ENCODE results near the gene PRDM4. TPM values are rescaled to one million over a fixed set of nuclear protein-coding genes. Genes with fewer than 3 reads are reported as not detected.

Gene PRDM4
- total RNA-seq, 1 donor, result 39.1 TPM

DNA sequence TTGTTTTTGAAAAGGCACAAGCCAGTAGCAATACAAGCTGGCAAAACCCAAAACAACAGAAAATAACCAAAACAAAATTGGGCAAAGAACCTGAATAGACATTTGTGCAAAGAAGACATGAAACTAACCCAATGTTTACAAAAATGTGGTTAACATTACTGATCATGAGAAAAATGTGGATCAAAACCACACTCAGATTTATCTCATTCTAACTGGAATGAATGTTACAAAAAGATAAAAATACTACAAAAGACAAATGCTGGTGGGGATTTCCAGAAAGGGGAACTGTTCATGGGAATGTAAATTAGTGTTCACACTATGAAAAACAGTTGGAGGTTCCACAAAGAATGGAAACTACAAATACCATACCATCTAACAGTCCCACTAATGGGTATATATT is 40.2 kb upstream of the PRDM4 start:
- Histone ChIP-seq H3K4me2 (ENCODE audit: insufficient read depth, low read length) (no peak overlapping the region), H2AFZ (ENCODE audit: low read length) (no peak overlapping the region), H3K9me3 (ENCODE audit: low read depth, low read length) (no peaks in the 10 kb centered on the region), H3K27me3 (ENCODE audit: insufficient read depth, low read length) (no peaks in the 10 kb centered on the region), H3K4me3 (ENCODE audit: insufficient read depth, low read length) (no peak overlapping the region), H3K4me1 (ENCODE audit: insufficient read depth, low read length) (no peaks in the 10 kb centered on the region), H3K79me2 (ENCODE audit: insufficient read depth, low read length) (no peaks in the 10 kb centered on the region), H4K20me1 (ENCODE audit: insufficient read depth, low read length) (no peaks in the 10 kb centered on the region), H3K36me3 (ENCODE audit: insufficient read depth, low read length) (no peaks in the 10 kb centered on the region), H3K27ac (ENCODE audit: low read depth, low read length) (no peak overlapping the region)
- no peak for DNase-seq (ENCODE audit: insufficient read length, low spot score, missing footprints)
- TF ChIP-seq, protein P1, sequence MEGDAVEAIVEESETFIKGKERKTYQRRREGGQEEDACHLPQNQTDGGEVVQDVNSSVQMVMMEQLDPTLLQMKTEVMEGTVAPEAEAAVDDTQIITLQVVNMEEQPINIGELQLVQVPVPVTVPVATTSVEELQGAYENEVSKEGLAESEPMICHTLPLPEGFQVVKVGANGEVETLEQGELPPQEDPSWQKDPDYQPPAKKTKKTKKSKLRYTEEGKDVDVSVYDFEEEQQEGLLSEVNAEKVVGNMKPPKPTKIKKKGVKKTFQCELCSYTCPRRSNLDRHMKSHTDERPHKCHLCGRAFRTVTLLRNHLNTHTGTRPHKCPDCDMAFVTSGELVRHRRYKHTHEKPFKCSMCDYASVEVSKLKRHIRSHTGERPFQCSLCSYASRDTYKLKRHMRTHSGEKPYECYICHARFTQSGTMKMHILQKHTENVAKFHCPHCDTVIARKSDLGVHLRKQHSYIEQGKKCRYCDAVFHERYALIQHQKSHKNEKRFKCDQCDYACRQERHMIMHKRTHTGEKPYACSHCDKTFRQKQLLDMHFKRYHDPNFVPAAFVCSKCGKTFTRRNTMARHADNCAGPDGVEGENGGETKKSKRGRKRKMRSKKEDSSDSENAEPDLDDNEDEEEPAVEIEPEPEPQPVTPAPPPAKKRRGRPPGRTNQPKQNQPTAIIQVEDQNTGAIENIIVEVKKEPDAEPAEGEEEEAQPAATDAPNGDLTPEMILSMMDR (IDR thresholded peaks at IDR 0.05; ENCODE audit: extremely low read depth, low read depth, low read length), result no peak

DNA sequence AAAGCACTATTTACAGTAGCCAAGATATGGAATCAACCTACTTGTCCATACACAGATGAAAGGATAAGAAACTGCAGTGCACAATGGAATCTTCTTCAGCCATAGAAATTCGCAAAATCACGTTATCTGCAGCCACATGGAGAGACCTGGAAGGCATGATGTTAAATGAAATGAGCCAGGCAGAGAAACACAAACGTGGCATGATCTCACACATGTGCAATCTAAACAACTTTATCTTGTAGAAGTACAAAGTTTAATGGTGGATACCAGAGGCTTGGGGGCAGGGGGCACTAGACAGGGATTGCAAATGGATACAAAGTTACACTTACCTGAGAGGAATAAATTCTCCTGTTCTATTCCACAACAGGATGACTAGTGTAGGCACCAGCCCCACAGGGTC is 37.6 kb upstream of the PRDM4 start:
- Histone ChIP-seq H3K79me2 (ENCODE audit: insufficient read depth, low read length) (no peaks in the 10 kb centered on the region), H3K9me3 (ENCODE audit: low read depth, low read length) (no peaks in the 10 kb centered on the region), H3K27me3 (ENCODE audit: insufficient read depth, low read length) (no peaks in the 10 kb centered on the region), H2AFZ (ENCODE audit: low read length) (no peak overlapping the region), H4K20me1 (ENCODE audit: insufficient read depth, low read length) (no peaks in the 10 kb centered on the region), H3K36me3 (ENCODE audit: insufficient read depth, low read length) (no peaks in the 10 kb centered on the region), H3K27ac (ENCODE audit: low read depth, low read length) (no peak overlapping the region), H3K4me1 (ENCODE audit: insufficient read depth, low read length) (no peaks in the 10 kb centered on the region), H3K4me2 (ENCODE audit: insufficient read depth, low read length) (no peak overlapping the region), H3K4me3 (ENCODE audit: insufficient read depth, low read length) (no peak overlapping the region)
- DNase-seq (ENCODE audit: insufficient read length, low spot score, missing footprints), result no peak
- TF ChIP-seq, protein P1 (IDR thresholded peaks at IDR 0.05; ENCODE audit: extremely low read depth, low read depth, low read length), result no peak

DNA sequence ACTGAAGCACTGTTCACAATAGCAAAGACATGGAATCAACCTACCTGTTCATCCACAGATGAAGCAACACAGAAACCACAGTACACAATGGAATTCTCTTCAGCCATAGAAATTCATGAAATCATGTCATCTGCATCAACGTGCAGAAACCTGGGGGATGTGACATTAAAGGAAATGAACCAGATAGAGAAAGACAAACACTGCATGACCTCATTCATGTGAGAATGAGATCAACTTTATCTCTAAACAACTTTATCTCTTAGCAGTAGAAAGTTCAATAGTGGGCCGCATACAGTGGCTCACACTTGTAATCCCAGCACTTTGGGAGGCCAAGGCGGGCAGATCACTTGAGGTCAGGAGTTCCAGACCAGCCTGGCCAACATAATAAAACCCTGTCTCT is 33.5 kb upstream of the PRDM4 start:
- no peaks in the 10 kb centered on the region for H3K36me3 ChIP-seq (ENCODE audit: insufficient read depth, low read length)
- TF ChIP-seq, protein P1 (IDR thresholded peaks at IDR 0.05; ENCODE audit: extremely low read depth, low read depth, low read length), result no peak
- no peak overlapping the region for H3K27ac ChIP-seq (ENCODE audit: low read depth, low read length)
- no peaks in the 10 kb centered on the region for H4K20me1 ChIP-seq (ENCODE audit: insufficient read depth, low read length)
- no peak overlapping the region for H3K4me3 ChIP-seq (ENCODE audit: insufficient read depth, low read length)
- no peaks in the 10 kb centered on the region for H3K9me3 ChIP-seq (ENCODE audit: low read depth, low read length)
- no peak overlapping the region for H2AFZ ChIP-seq (ENCODE audit: low read length)
- H3K79me2 ChIP-seq (ENCODE audit: insufficient read depth, low read length), result no peaks in the 10 kb centered on the region
- no peaks in the 10 kb centered on the region for H3K27me3 ChIP-seq (ENCODE audit: insufficient read depth, low read length)
- no peak for DNase-seq (ENCODE audit: insufficient read length, low spot score, missing footprints)
- no peaks in the 10 kb centered on the region for H3K4me1 ChIP-seq (ENCODE audit: insufficient read depth, low read length)
- H3K4me2 ChIP-seq (ENCODE audit: insufficient read depth, low read length), result no peak overlapping the region

DNA sequence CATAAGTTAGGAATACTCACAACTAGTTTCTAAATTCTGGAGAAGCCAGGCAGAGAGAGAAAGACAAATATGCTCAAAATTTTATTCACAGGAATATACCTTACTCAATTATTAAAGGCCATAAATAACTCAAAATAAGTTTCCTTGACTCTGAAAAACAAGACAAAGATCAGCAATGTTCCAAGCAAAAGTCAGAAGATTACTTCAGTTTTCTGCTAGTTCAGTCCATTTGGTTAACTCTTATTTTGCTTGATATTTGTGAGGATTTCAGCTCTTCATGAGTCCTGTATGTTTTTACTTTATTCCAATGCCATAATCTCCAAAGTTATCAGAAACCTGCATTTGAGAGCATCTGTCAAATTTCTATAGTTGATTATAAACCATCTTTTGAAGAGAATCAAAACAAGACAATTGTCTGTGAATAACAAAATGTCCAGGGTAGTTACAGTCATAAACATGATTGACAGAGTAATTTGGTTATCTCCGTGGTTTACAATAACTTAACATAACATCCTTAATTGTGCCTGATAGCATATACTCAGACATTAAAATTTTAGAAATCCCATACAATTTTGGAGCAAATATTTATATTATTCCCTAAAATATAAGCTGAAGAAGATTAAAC is 30.6 kb upstream of the PRDM4 start:
- Histone ChIP-seq H3K27ac (ENCODE audit: low read depth, low read length) (no peak overlapping the region), H3K4me3 (ENCODE audit: insufficient read depth, low read length) (no peak overlapping the region), H2AFZ (ENCODE audit: low read length) (no peak overlapping the region), H3K4me1 (ENCODE audit: insufficient read depth, low read length) (no peaks in the 10 kb centered on the region), H3K27me3 (ENCODE audit: insufficient read depth, low read length) (peaks cover 4% of the 10 kb centered on the region), H3K79me2 (ENCODE audit: insufficient read depth, low read length) (no peaks in the 10 kb centered on the region), H4K20me1 (ENCODE audit: insufficient read depth, low read length) (no peaks in the 10 kb centered on the region), H3K4me2 (ENCODE audit: insufficient read depth, low read length) (no peak overlapping the region), H3K36me3 (ENCODE audit: insufficient read depth, low read length) (no peaks in the 10 kb centered on the region), H3K9me3 (ENCODE audit: low read depth, low read length) (no peaks in the 10 kb centered on the region)
- TF ChIP-seq, protein P1 (IDR thresholded peaks at IDR 0.05; ENCODE audit: extremely low read depth, low read depth, low read length), result no peak
- no peak for DNase-seq (ENCODE audit: insufficient read length, low spot score, missing footprints)
